H9 (cell line): ENCODE results near the gene CHL1. TPM values are rescaled to one million over a fixed set of nuclear protein-coding genes. Genes with fewer than 3 reads are reported as not detected.

Experiments used
- DNase-seq: peaks from one replicate; pipeline ENCODE4 v3.0.0-alpha.2; 2017
- H2AFZ ChIP-seq: one replicate; pipeline ENCODE4 v1.6.1; 2013; ENCODE audit warnings: mild to moderate bottlenecking, low read length, control low read depth, moderate library complexity
- H2AK5ac ChIP-seq: 2 replicates; pipeline ENCODE4 v1.6.1; 2013; ENCODE audit warnings: low read length, control low read depth, mixed read lengths; ENCODE audit not compliant: insufficient read length
- H2BK120ac ChIP-seq: one replicate; pipeline ENCODE4 v1.6.1; 2013; ENCODE audit warnings: low read depth, mild to moderate bottlenecking, low read length, control low read depth, inconsistent platforms; ENCODE audit not compliant: poor library complexity, severe bottlenecking
- H2BK12ac ChIP-seq: 2 replicates; pipeline ENCODE4 v1.6.1; 2013; ENCODE audit warnings: low read length, control low read depth, mixed read lengths, low read depth; ENCODE audit not compliant: insufficient read length
- H2BK15ac ChIP-seq: 2 replicates; pipeline ENCODE4 v1.6.1; 2013; ENCODE audit warnings: low read depth, low read length, control low read depth
- H2BK20ac ChIP-seq: one replicate; pipeline ENCODE4 v1.6.1; 2013; ENCODE audit warnings: low read depth, mild to moderate bottlenecking, low read length, control low read depth, inconsistent platforms; ENCODE audit not compliant: poor library complexity, severe bottlenecking
- H2BK5ac ChIP-seq: 2 replicates; pipeline ENCODE4 v1.6.1; 2013; ENCODE audit warnings: low read length, control low read depth, mixed read lengths; ENCODE audit not compliant: insufficient read length
- H3K14ac ChIP-seq: 2 replicates; pipeline ENCODE4 v1.6.1; 2013; ENCODE audit warnings: low read length, control low read depth; ENCODE audit not compliant: insufficient read depth
- H3K18ac ChIP-seq: 2 replicates; pipeline ENCODE4 v1.6.1; 2013; ENCODE audit warnings: low read depth, mild to moderate bottlenecking, mixed read lengths, low read length, control low read depth; ENCODE audit not compliant: insufficient read length
- H3K23ac ChIP-seq: 2 replicates; pipeline ENCODE4 v1.6.1; 2013; ENCODE audit warnings: low read length, control low read depth, mixed read lengths, low read depth; ENCODE audit not compliant: insufficient read length
- H3K23me2 ChIP-seq: 2 replicates; pipeline ENCODE4 v1.6.1; 2013; ENCODE audit warnings: low read depth, mild to moderate bottlenecking, mixed read lengths, low read length, control low read depth; ENCODE audit not compliant: insufficient read length, poor library complexity, severe bottlenecking
- H3K27ac ChIP-seq: 2 replicates; pipeline ENCODE4 v1.5.1; 2013; ENCODE audit warnings: low read length, control low read depth, mixed read lengths, low read depth; ENCODE audit not compliant: insufficient read length
- H3K27me3 ChIP-seq: 2 replicates; pipeline ENCODE4 v1.6.1; 2013; ENCODE audit warnings: low read length, control low read depth, inconsistent platforms; ENCODE audit not compliant: insufficient read depth
- H3K4ac ChIP-seq: 2 replicates; pipeline ENCODE4 v1.6.1; 2013; ENCODE audit warnings: low read depth, mild to moderate bottlenecking, control low read depth, inconsistent platforms, low read length, moderate library complexity
- H3K4me1 ChIP-seq: 2 replicates; pipeline ENCODE4 v1.6.1; 2013; ENCODE audit warnings: low read length, control low read depth, inconsistent platforms; ENCODE audit not compliant: insufficient read depth
- H3K4me2 ChIP-seq: 2 replicates; pipeline ENCODE4 v1.6.1; 2013; ENCODE audit warnings: low read length, control low read depth, mixed read lengths; ENCODE audit not compliant: insufficient read length, insufficient read depth
- H3K56ac ChIP-seq: 2 replicates; pipeline ENCODE4 v1.6.1; 2013; ENCODE audit warnings: low read depth, mild to moderate bottlenecking, mixed read lengths, low read length, control low read depth; ENCODE audit not compliant: insufficient read length
- H3K79me1 ChIP-seq: 2 replicates; pipeline ENCODE4 v1.6.1; 2013; ENCODE audit warnings: low read depth, mild to moderate bottlenecking, moderate library complexity, low read length, control low read depth, inconsistent platforms; ENCODE audit not compliant: insufficient read depth, poor library complexity, severe bottlenecking
- H3K79me2 ChIP-seq: 2 replicates; pipeline ENCODE4 v1.6.1; 2013; ENCODE audit warnings: low read length, control low read depth, inconsistent platforms; ENCODE audit not compliant: insufficient read depth
- H3K9ac ChIP-seq: 2 replicates; pipeline ENCODE4 v1.6.1; 2013; ENCODE audit warnings: low read length, control low read depth, mixed read lengths; ENCODE audit not compliant: insufficient read length; ENCODE audit errors: extremely low read depth
- H3K9me3 ChIP-seq: one replicate; pipeline ENCODE4 v1.6.1; 2013; ENCODE audit warnings: low read depth, low read length, inconsistent platforms; ENCODE audit not compliant: control insufficient read depth
- H3T11ph ChIP-seq: one replicate; pipeline ENCODE4 v1.6.1; 2013; ENCODE audit warnings: mild to moderate bottlenecking, low read length, control low read depth, inconsistent platforms
- H4K20me1 ChIP-seq: one replicate; pipeline ENCODE4 v1.6.1; 2013; ENCODE audit not compliant: control insufficient read depth, insufficient read length, insufficient read depth
- H4K5ac ChIP-seq: 2 replicates; pipeline ENCODE4 v1.6.1; 2013; ENCODE audit warnings: low read depth, mild to moderate bottlenecking, mixed read lengths, low read length, control low read depth; ENCODE audit not compliant: insufficient read length
- H4K8ac ChIP-seq: replicated peaks from 2 replicates; pipeline ENCODE4 v1.6.1; 2013; ENCODE audit warnings: low read length, control low read depth, mixed read lengths, low read depth; ENCODE audit not compliant: insufficient read length
- H4K91ac ChIP-seq: 2 replicates; pipeline ENCODE4 v1.6.1; 2013; ENCODE audit warnings: low read depth, mild to moderate bottlenecking, moderate library complexity, mixed read lengths, low read length, control low read depth; ENCODE audit not compliant: insufficient read length
- H3K27ac Mint-ChIP-seq, 3 experiments: 2 replicates in 2 of 3; 3 replicates in 1 of 3; pipeline ENCODE4 v1.8.0; 2020 to 2021; ENCODE audit warnings: mixed read lengths in 3 of 3, mild to moderate bottlenecking in 1 of 3, moderate library complexity in 1 of 3
- H3K27me3 Mint-ChIP-seq: 2 replicates; pipeline ENCODE4 v1.8.0; 2021; ENCODE audit warnings: low read depth, mild to moderate bottlenecking, moderate library complexity, mixed read lengths
- H3K36me3 Mint-ChIP-seq, 3 experiments: 2 replicates in 2 of 3; 3 replicates in 1 of 3; pipeline ENCODE4 v1.8.0; 2020 to 2021; ENCODE audit warnings: low read depth in 3 of 3, mixed read lengths in 3 of 3; ENCODE audit not compliant: insufficient read depth in 1 of 3
- H3K4me1 Mint-ChIP-seq, 2 experiments: 2 replicates each; pipeline ENCODE4 v1.8.0; 2020; ENCODE audit warnings: mixed read lengths in 2 of 2
- H3K4me3 Mint-ChIP-seq, 2 experiments: 2 replicates in 1 of 2; 3 replicates in 1 of 2; pipeline ENCODE4 v1.8.0; 2020 to 2021; ENCODE audit warnings: mild to moderate bottlenecking in 2 of 2, mixed read lengths in 2 of 2, moderate library complexity in 1 of 2
- H3K9me3 Mint-ChIP-seq, 2 experiments: 2 replicates in 1 of 2; 3 replicates in 1 of 2; pipeline ENCODE4 v1.8.0; 2020; ENCODE audit warnings: mild to moderate bottlenecking in 2 of 2, mixed read lengths in 2 of 2, moderate library complexity in 1 of 2
- WGBS: extraction: QIAGEN DNeasy Blood & Tissue Kit; methylation state at CpG from one replicate; pipeline ENCODE4 v1.1.7; 2013; ENCODE audit warnings: missing lambda C conversion rate, low lambda C conversion rate, mixed read lengths; ENCODE audit not compliant: insufficient read length; ENCODE audit errors: extremely low coverage; 5-methylcytosine and 5-hydroxymethylcytosine counted together
- total RNA-seq: library from RNA; stranded (reverse); gene quantifications from 2 replicates; pipeline ENCODE4 v1.2.1, GENCODE V29; 2021
- TF ChIP-seq, protein P1 (sequence below): fragments of 200-600 bp; sonication (generic); conservative IDR thresholded peaks from 3 replicates; pipeline ENCODE4 v1.8.0; 2021; ENCODE audit warnings: antibody characterized with exemption, mild to moderate bottlenecking

CHL1 gene
- total RNA-seq, 1 experiment from 2014 or later: not detected

DNA sequence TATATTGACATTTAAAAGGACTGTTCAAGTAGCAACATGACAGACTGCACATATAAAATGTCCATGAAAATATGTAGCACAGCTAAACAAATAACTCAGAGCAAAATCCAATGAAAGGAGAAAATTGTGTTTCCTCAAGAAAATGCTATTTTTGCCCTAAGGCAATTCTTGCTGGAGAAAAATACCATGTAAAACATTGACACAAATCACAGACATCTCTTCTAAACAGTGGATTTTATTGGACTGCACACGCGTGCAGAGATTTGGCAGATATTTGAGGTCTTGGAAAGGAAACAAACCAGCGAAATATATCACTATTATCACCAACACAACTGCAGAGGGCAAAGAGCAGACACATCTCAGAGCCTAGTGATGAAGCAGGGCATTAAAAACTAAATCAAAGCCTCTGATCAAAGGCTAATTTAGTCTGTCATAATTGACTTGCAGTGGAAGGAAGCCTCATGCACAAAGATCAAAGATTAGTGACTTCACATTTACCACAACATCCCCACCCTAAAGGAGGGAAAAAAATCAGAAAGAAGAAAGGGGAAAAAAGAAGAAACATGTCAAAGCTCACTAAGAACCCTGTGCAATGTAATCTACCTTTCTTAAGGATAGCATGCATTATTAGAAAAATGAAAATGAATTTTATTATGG is 52.4 kb downstream of the CHL1 start:
- no peak overlapping the region for H3K56ac ChIP-seq
- no peaks in the 10 kb centered on the region for H3K23me2 ChIP-seq
- no peak overlapping the region for H2BK20ac ChIP-seq
- H3K23ac ChIP-seq: no peak overlapping the region
- no peak overlapping the region for H3K18ac ChIP-seq
- TF ChIP-seq, protein P1, sequence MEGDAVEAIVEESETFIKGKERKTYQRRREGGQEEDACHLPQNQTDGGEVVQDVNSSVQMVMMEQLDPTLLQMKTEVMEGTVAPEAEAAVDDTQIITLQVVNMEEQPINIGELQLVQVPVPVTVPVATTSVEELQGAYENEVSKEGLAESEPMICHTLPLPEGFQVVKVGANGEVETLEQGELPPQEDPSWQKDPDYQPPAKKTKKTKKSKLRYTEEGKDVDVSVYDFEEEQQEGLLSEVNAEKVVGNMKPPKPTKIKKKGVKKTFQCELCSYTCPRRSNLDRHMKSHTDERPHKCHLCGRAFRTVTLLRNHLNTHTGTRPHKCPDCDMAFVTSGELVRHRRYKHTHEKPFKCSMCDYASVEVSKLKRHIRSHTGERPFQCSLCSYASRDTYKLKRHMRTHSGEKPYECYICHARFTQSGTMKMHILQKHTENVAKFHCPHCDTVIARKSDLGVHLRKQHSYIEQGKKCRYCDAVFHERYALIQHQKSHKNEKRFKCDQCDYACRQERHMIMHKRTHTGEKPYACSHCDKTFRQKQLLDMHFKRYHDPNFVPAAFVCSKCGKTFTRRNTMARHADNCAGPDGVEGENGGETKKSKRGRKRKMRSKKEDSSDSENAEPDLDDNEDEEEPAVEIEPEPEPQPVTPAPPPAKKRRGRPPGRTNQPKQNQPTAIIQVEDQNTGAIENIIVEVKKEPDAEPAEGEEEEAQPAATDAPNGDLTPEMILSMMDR: no peak
- no peaks in the 10 kb centered on the region for H3K9me3 ChIP-seq
- H3K4me1 ChIP-seq: no peaks in the 10 kb centered on the region
- H2BK15ac ChIP-seq: no peak overlapping the region
- no peak overlapping the region for H4K91ac ChIP-seq
- H3K27ac ChIP-seq: no peak overlapping the region
- no peaks in the 10 kb centered on the region for H3K79me2 ChIP-seq
- H2BK5ac ChIP-seq: no peak overlapping the region
- no peak overlapping the region for H3T11ph ChIP-seq
- WGBS: no CpG with 5 or more reads among the region's 3 CpGs
- no peak overlapping the region for H2BK12ac ChIP-seq
- H4K8ac ChIP-seq: no peak overlapping the region
- H3K4ac ChIP-seq: no peak overlapping the region
- DNase-seq: no peak
- no peak overlapping the region for H3K4me2 ChIP-seq
- H4K5ac ChIP-seq: no peak overlapping the region
- H3K14ac ChIP-seq: no peak overlapping the region
- H2AK5ac ChIP-seq: no peak overlapping the region
- Mint-ChIP-seq H3K9me3 (no peaks in the 10 kb centered on the region), H3K27me3 (no peaks in the 10 kb centered on the region), H3K27ac (no peak overlapping the region), H3K36me3 (no peaks in the 10 kb centered on the region), H3K4me1 (peaks cover 0 to 6% of the 10 kb centered on the region in 2 experiments; a peak in 2 of 4 replicates), H3K4me3 (no peak overlapping the region)
- H4K20me1 ChIP-seq: no peaks in the 10 kb centered on the region
- H3K9ac ChIP-seq: no peak overlapping the region
- no peaks in the 10 kb centered on the region for H3K27me3 ChIP-seq
- no peak overlapping the region for H2BK120ac ChIP-seq
- no peaks in the 10 kb centered on the region for H3K79me1 ChIP-seq
- H2AFZ ChIP-seq: no peak overlapping the region
